K562 (cell line): ENCODE measurements around the gene USP8. TPM values are rescaled to one million over a fixed set of nuclear protein-coding genes. Genes with fewer than 3 reads are reported as not detected.

Experiments used
- ATAC-seq: fragments of 200-7000 bp; cut with Tn5 transposase; 3 replicates; pipeline ENCODE4 v1.9.1; 2020; ENCODE audit warnings: moderate library complexity
- BruUV-seq: library from RNA; stranded (reverse); fragments of 400-500 nt; replicated peaks from 2 replicates; lab custom pipeline; 2021; lab: Mats Ljungman, UMichigan
- CTCF ChIA-PET: fragments of 300-600 bp; formaldehyde crosslinking; extraction: SDS; loops from one replicate; lab custom pipeline; 2021; ENCODE audit warnings: low intra/inter-chr PET ratio; lab: Yijun Ruan, JAX
- POLR2A ChIA-PET: fragments of 300-600, 350-650 bp; sonication (Branson Sonifier 250); formaldehyde crosslinking; extraction: SDS; loops from one replicate; lab custom pipeline; 2021; ENCODE audit warnings: antibody characterized with exemption, inconsistent platforms; lab: Yijun Ruan, JAX
- DNase-seq, 4 experiments: peaks; one replicate each; pipeline versions ENCODE4 v3.0.0 to v3.0.0-alpha.2; 2011 to 2018; ENCODE audit warnings: low spot score in 3 of 4, mixed read lengths in 3 of 4; ENCODE audit errors: extremely low read depth in 1 of 4
- FAIRE-seq: peaks from 2 replicates; lab custom pipeline; 2011; peaks lifted over from hg19 to GRCh38; lab: Jason Lieb, UNC
- H2AFZ ChIP-seq: 2 replicates; pipeline ENCODE4 v1.6.0; 2011; ENCODE audit warnings: low read depth, low read length, control low read depth, inconsistent platforms
- H3K27ac ChIP-seq: fragments of 200-600 bp; 3 replicates; pipeline ENCODE4 v1.8.0; 2011; ENCODE audit warnings: low read depth, mild to moderate bottlenecking, control low read depth, inconsistent platforms, low read length, moderate library complexity, mixed read lengths; ENCODE audit errors: extremely low read depth
- H3K27me3 ChIP-seq, 2 experiments: fragments of 300-600 bp in 1 of 2; 2 replicates in 1 of 2; 3 replicates in 1 of 2; pipeline versions ENCODE4 v1.6.0 to v1.8.0; 2011; ENCODE audit warnings: inconsistent platforms in 2 of 2, low read length in 2 of 2, mild to moderate bottlenecking in 1 of 2, mixed read lengths in 1 of 2, moderate library complexity in 1 of 2; ENCODE audit not compliant: control insufficient read depth in 2 of 2, insufficient read depth in 2 of 2
- H3K36me3 ChIP-seq: fragments of 300-600 bp; 3 replicates; pipeline ENCODE4 v1.8.0; 2011; ENCODE audit warnings: mild to moderate bottlenecking, low read length, inconsistent platforms; ENCODE audit not compliant: control insufficient read depth, insufficient read depth
- H3K4me1 ChIP-seq, 2 experiments: fragments of 200-600 bp in 1 of 2; replicated peaks in 1 of 2; 2 replicates in 1 of 2; 3 replicates in 1 of 2; pipeline versions ENCODE4 v1.5.1 to v1.8.0; 2011; ENCODE audit warnings: inconsistent platforms in 2 of 2, low read length in 2 of 2, mild to moderate bottlenecking in 1 of 2, mixed read lengths in 1 of 2, moderate library complexity in 1 of 2; ENCODE audit not compliant: control insufficient read depth in 2 of 2, insufficient read depth in 2 of 2
- H3K4me2 ChIP-seq: 2 replicates; pipeline ENCODE4 v1.6.1; 2011; ENCODE audit warnings: low read length, control low read depth, inconsistent platforms, mixed read lengths; ENCODE audit not compliant: insufficient read depth
- H3K4me3 ChIP-seq: fragments of 200-600 bp; sonication (generic), shearing (Covaris generic); 2 replicates; pipeline ENCODE4 v1.5.1; 2016; ENCODE audit warnings: control low read depth, inconsistent platforms
- H3K79me2 ChIP-seq: fragments of 200-600 bp; 3 replicates; pipeline ENCODE4 v1.8.0; 2011; ENCODE audit warnings: low read length, inconsistent platforms; ENCODE audit not compliant: control insufficient read depth, insufficient read depth
- H3K9ac ChIP-seq, 2 experiments: 2 replicates each; pipeline versions ENCODE4 v1.6.0 to v1.6.1; 2011; ENCODE audit warnings: low read depth in 2 of 2, low read length in 2 of 2, control low read depth in 1 of 2, inconsistent platforms in 1 of 2, mild to moderate bottlenecking in 1 of 2, mixed read lengths in 1 of 2; ENCODE audit not compliant: insufficient read depth in 1 of 2
- H3K9me1 ChIP-seq: one replicate; pipeline ENCODE4 v1.6.0; 2011; ENCODE audit warnings: inconsistent platforms, mild to moderate bottlenecking, low read length, moderate library complexity; ENCODE audit not compliant: control insufficient read depth, insufficient read depth
- H3K9me3 ChIP-seq: replicated peaks from 2 replicates; pipeline ENCODE4 v1.5.1; 2011; ENCODE audit warnings: low read depth, low read length, inconsistent platforms; ENCODE audit not compliant: control insufficient read depth, insufficient read depth
- H4K20me1 ChIP-seq: replicated peaks from 2 replicates; pipeline ENCODE4 v1.6.1; 2011; ENCODE audit warnings: low read length, inconsistent platforms, mixed read lengths; ENCODE audit not compliant: control insufficient read depth, insufficient read depth
- ATF7 ChIP-seq: fragments of 450-650 bp; IDR thresholded peaks from 2 replicates; pipeline ENCODE4 v1.7.1; 2014; ENCODE audit warnings: mild to moderate bottlenecking, moderate library complexity
- CBX3 ChIP-seq, 2 experiments: IDR thresholded peaks; 1 replicate in 1 of 2; 2 replicates in 1 of 2; pipeline ENCODE4 v1.6.1; 2012; ENCODE audit warnings: inconsistent platforms in 2 of 2, low read length in 2 of 2, borderline replicate concordance in 1 of 2, control low read depth in 1 of 2
- CEBPG ChIP-seq, 3 experiments: fragments of 200-800 bp in 1 of 3; sonication (Bioruptor generic) in 1 of 3; sonication (generic) in 1 of 3; formaldehyde crosslinking in 1 of 3; IDR thresholded peaks in 2 of 3; conservative IDR thresholded peaks in 1 of 3; 2 replicates each; pipeline versions ENCODE4 v1.6.1 to v1.8.0; 2016 to 2022; ENCODE audit warnings: missing compliant biosample characterization in 2 of 3, missing genetic modification characterization in 2 of 3, mild to moderate bottlenecking in 1 of 3, missing genetic modification reagents in 1 of 3
- NBN ChIP-seq: fragments of 450-650 bp; IDR thresholded peaks from 2 replicates; pipeline ENCODE4 v1.6.1; 2016; ENCODE audit warnings: low read depth, mild to moderate bottlenecking
- RAD51 ChIP-seq: fragments of 450-650 bp; IDR thresholded peaks from 2 replicates; pipeline ENCODE4 v1.7.1; 2016; ENCODE audit warnings: low read depth, mild to moderate bottlenecking, borderline replicate concordance
- RBM25 ChIP-seq: fragments of 200-400 bp; formaldehyde crosslinking; IDR thresholded peaks from 2 replicates; pipeline ENCODE4 v1.6.1; 2018; ENCODE audit warnings: low read length, low read depth, moderate library complexity; ENCODE audit not compliant: severe bottlenecking
- SIN3A ChIP-seq, 2 experiments: fragments of 150-350 bp in 1 of 2; IDR thresholded peaks; 2 replicates each; pipeline ENCODE4 v1.6.1; 2011 to 2016; ENCODE audit warnings: borderline replicate concordance in 2 of 2, low read depth in 2 of 2, low read length in 2 of 2, mild to moderate bottlenecking in 2 of 2, moderate library complexity in 2 of 2; ENCODE audit not compliant: control insufficient read depth in 1 of 2
- TAF9B ChIP-seq: fragments of 450-650 bp; IDR thresholded peaks from 2 replicates; pipeline ENCODE4 v1.6.1; 2018; ENCODE audit warnings: mild to moderate bottlenecking; ENCODE audit not compliant: partially characterized antibody
- TEAD4 ChIP-seq, 2 experiments: sonication (generic) in 1 of 2; formaldehyde crosslinking in 1 of 2; IDR thresholded peaks; 2 replicates each; pipeline versions ENCODE4 v1.6.1 to v1.8.0; 2012 to 2022; ENCODE audit warnings: borderline replicate concordance in 1 of 2, inconsistent platforms in 1 of 2, low read length in 1 of 2, mild to moderate bottlenecking in 1 of 2, missing genetic modification reagents in 1 of 2
- YY1 ChIP-seq, 3 experiments: IDR thresholded peaks; 2 replicates each; pipeline ENCODE4 v1.6.1; 2011; ENCODE audit warnings: low read length in 2 of 3, mild to moderate bottlenecking in 2 of 3, moderate library complexity in 2 of 3, borderline replicate concordance in 1 of 3, control low read depth in 1 of 3, low read depth in 1 of 3; ENCODE audit not compliant: insufficient read depth in 3 of 3, insufficient replicate concordance in 2 of 3, control insufficient read depth in 1 of 3, insufficient read length in 1 of 3; ENCODE audit errors: extremely low read depth in 1 of 3
- ZNF384 ChIP-seq: IDR thresholded peaks from 2 replicates; pipeline ENCODE4 v1.6.1; 2012; ENCODE audit warnings: low read depth, low read length, improper control_type of control experiment
- WGBS: fragments of 100-300 bp; shearing (Covaris generic); methylation state at CpG from one replicate; pipeline ENCODE4 v1.1.6; 2016; ENCODE audit warnings: low coverage, mixed read lengths; ENCODE audit not compliant: insufficient coverage; ENCODE audit errors: missing lambda C conversion rate; 5-methylcytosine and 5-hydroxymethylcytosine counted together
- in situ Hi-C: fragments of 300-500 bp; cut with MboI; formaldehyde crosslinking; loops from 4 replicates; pipeline ENCODE4 v1.15.0; 2018; ENCODE audit warnings: inconsistent platforms, mixed read lengths
- intact Hi-C: fragments of 100-400 bp; cut with micrococcal nuclease; formaldehyde crosslinking; loops from 2 replicates; pipeline ENCODE4 v1.14.2; 2022
- polyA plus RNA-seq, 8 experiments: library from polyadenylated mRNA; depleted of rRNA in 4 of 8; stranded (reverse) in 5 of 8; unstranded in 3 of 8; fragments of >200 nt; fragmentation: Nextera tagmentation in 2 of 8; fragmentation: Illumina TruSeq in 1 of 8; extraction: Ambion mirVana in 2 of 8; extraction: Trizol in 1 of 8; gene quantifications; 2 replicates each; pipeline versions ENCODE4 v1.2.1 to v1.2.3, GENCODE V29; 2011 to 2014; ENCODE audit warnings: inconsistent platforms in 1 of 8, missing spikeins in 1 of 8
- total RNA-seq, 7 experiments: library from RNA; depleted of rRNA in 6 of 7; stranded (reverse); fragments of >200 nt in 6 of 7; fragmentation: Illumina TruSeq in 2 of 7; extraction: Trizol in 2 of 7; gene quantifications; 2 replicates each; pipeline versions ENCODE4 v1.2.1 to v1.2.3, GENCODE V29; 2011 to 2021; ENCODE audit warnings: low replicate concordance in 1 of 7
- TF ChIP-seq, protein P1 (sequence below), 2 experiments: fragments of 450-650 bp; IDR thresholded peaks; 2 replicates each; pipeline ENCODE4 v1.6.1; 2016
- TF ChIP-seq, protein P2 (sequence below): sonication (generic); formaldehyde crosslinking; IDR thresholded peaks from 2 replicates; pipeline ENCODE4 v1.5.0; 2020; ENCODE audit warnings: missing genetic modification reagents
- TF ChIP-seq, protein P3 (sequence below): sonication (generic); formaldehyde crosslinking; IDR thresholded peaks from 2 replicates; pipeline ENCODE4 v1.8.0; 2022; ENCODE audit warnings: missing genetic modification reagents, mild to moderate bottlenecking, moderate library complexity, borderline replicate concordance

Gene USP8
- total and polyA plus RNA-seq, 9 of the 15 experiments (the other 6 are each of a cell fraction or from before 2014, with no cell fraction given), result 35.1 to 58.4 (median 46.1) TPM

DNA sequence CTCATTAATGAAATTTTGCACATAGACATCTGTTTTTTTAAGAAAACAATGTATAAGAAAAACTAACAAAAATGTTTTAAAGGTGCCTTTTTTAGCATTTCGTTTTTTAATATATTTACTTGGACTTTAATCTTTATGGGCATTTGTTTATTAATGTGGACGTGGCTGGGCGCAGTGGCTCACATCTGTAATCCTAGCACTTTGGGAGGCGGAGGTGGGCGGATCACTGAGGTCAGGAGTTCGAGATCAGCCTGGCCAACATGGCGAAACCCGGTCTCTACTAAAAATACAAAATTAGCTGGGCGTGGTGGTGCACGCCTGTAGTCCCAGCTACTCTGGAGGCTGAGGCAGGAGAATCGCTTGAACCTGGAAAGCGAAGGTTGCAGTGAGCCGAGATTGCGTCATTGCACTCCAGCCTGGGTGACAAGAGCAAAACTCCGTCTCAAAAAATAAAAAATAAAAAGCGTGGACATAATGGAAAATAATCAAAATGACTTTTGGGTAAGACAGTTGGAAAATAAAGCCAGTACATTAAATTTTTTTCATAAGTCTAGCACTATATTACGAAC, 1.6 kb downstream of the USP8 start (continued):
- TF ChIP-seq, protein P1, sequence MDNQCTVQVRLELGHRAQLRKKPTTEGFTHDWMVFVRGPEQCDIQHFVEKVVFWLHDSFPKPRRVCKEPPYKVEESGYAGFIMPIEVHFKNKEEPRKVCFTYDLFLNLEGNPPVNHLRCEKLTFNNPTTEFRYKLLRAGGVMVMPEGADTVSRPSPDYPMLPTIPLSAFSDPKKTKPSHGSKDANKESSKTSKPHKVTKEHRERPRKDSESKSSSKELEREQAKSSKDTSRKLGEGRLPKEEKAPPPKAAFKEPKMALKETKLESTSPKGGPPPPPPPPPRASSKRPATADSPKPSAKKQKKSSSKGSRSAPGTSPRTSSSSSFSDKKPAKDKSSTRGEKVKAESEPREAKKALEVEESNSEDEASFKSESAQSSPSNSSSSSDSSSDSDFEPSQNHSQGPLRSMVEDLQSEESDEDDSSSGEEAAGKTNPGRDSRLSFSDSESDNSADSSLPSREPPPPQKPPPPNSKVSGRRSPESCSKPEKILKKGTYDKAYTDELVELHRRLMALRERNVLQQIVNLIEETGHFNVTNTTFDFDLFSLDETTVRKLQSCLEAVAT (IDR thresholded peaks at IDR 0.05), result peak in 1 of 2 experiments; percentile 43; a peak in 2 of 4 replicates
- TF ChIP-seq CEBPG (CRISPR knock-in tag; IDR thresholded peaks at IDR 0.05) (peak; percentile 88), CEBPG (tag; conservative IDR thresholded peaks at IDR 0.05 in 1 of 2, IDR thresholded peaks at IDR 0.05 in 1 of 2) (peak; percentile 84 to 94), ATF7 (peak; percentile 68; the same call in 1 of the 2 replicates)

DNA sequence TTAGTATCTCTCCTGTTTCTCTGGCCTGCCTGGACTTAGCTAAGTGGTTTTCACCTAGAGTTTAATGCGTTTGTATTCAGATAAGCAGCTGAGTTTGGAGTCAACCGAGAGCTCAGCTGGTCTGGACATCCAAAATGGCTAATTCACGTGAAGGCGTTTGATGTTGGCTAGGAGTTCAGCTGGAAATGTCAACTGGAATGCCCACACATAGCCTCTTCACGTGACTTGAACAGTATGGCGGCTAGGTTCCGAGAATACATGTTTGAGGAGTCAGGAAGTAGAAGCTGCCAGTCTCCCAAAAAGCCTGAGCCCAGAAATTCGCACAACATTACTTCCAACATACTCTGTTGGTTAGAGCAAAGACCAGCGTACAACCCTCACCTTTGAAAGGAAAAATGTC, 2.2 kb downstream of the USP8 start:
- Histone ChIP-seq H2AFZ (no peak overlapping the region), H3K4me1 (peaks cover 4 to 10% of the 10 kb centered on the region in 2 experiments; a peak in 4 of 5 replicates), H3K27me3 (no peaks in the 10 kb centered on the region), H3K27ac (peak overlapping the region; percentile 55), H3K9me3 (no peaks in the 10 kb centered on the region), H4K20me1 (no peaks in the 10 kb centered on the region), H3K4me3 (peak overlapping the region; percentile 76), H3K36me3 (peaks cover 18% of the 10 kb centered on the region; the same call in 2 of the 3 replicates), H3K9me1 (no peaks in the 10 kb centered on the region), H3K9ac (peak overlapping the region in 1 of 2 experiments; percentile 96; a peak in 3 of 4 replicates), H3K4me2 (peak overlapping the region; percentile 98), H3K79me2 (peaks cover 72% of the 10 kb centered on the region)
- 42% methylated on average over 9 of the region's 9 CpGs for WGBS
- FAIRE-seq, result no peak
- POLR2A ChIA-PET, result interaction anchor here (0.7 kb wide), 1 partner anchor 11 kb away, joined by 4 read pairs; no protein-coding TSS in a partner anchor
- CTCF ChIA-PET, result no interaction called here
- DNase-seq, result peak in 1 of 4 experiments; percentile 43
- BruUV-seq, result no TSS peak
- intact Hi-C loops (loop anchor here (5.0 kb wide), 1 partner anchor 244 kb away; the partner anchor contains the start of gene SLC27A2), in situ Hi-C loops (no loop called here)
- ATAC-seq, result no peak
- TF ChIP-seq ZNF384 (no peak), RAD51 (peak; percentile 65; the same call in 1 of the 2 replicates), RBM25 (no peak), SIN3A (IDR thresholded peaks at IDR 0.05; ENCODE audit: borderline replicate concordance in 2 of 2, control insufficient read depth in 1 of 2, low read depth in 2 of 2, low read length in 2 of 2) (peak in 1 of 2 experiments; percentile 62; a peak in 1 of 4 replicates), NBN (no peak), YY1 (IDR thresholded peaks at IDR 0.05; ENCODE audit: borderline replicate concordance in 1 of 3, control insufficient read depth in 1 of 3, extremely low read depth in 1 of 3, insufficient read depth in 3 of 3, insufficient read length in 1 of 3, insufficient replicate concordance in 2 of 3, low read depth in 1 of 3, low read length in 2 of 3) (peak in 2 of 3 experiments; percentile 46 to 86), CBX3 (IDR thresholded peaks at IDR 0.05; ENCODE audit: borderline replicate concordance in 1 of 2, low read length in 2 of 2) (no peak), TEAD4 (IDR thresholded peaks at IDR 0.05; ENCODE audit: low read length) (0 out of 2 replicates have a peak, but pooled peaks have one; percentile 14), TEAD4 (CRISPR knock-in tag; IDR thresholded peaks at IDR 0.05; ENCODE audit: borderline replicate concordance) (no peak), TAF9B (peak; percentile 30)
- TF ChIP-seq, protein P2, sequence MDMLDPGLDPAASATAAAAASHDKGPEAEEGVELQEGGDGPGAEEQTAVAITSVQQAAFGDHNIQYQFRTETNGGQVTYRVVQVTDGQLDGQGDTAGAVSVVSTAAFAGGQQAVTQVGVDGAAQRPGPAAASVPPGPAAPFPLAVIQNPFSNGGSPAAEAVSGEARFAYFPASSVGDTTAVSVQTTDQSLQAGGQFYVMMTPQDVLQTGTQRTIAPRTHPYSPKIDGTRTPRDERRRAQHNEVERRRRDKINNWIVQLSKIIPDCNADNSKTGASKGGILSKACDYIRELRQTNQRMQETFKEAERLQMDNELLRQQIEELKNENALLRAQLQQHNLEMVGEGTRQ (CRISPR knock-in tag), result peak; percentile 84
- TF ChIP-seq, protein P3, sequence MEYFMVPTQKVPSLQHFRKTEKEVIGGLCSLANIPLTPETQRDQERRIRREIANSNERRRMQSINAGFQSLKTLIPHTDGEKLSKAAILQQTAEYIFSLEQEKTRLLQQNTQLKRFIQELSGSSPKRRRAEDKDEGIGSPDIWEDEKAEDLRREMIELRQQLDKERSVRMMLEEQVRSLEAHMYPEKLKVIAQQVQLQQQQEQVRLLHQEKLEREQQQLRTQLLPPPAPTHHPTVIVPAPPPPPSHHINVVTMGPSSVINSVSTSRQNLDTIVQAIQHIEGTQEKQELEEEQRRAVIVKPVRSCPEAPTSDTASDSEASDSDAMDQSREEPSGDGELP, result peak; percentile 44
